HG03196 (cell line): ENCODE results near the gene PLA2G4F.

Source experiments
- ATAC-seq: cut with Tn5 transposase; IDR thresholded peaks from one replicate; pipeline ENCODE4 v1.9.1; 2021; ENCODE audit not compliant: unreplicated experiment

The PLA2G4F gene

GRCh38 chr15:42156243-42156922, at the start of gene PLA2G4F:
Gene PLA2G4F (minus strand): TSS chr15:42156636. CDS start chr15:42156549, 87 bp downstream.
- no peak for ATAC-seq

GRCh38 chr15:42203891-42204290, 47.5 kb upstream of the PLA2G4F start:
- ATAC-seq: no peak

GRCh38 chr15:42202653-42203052, 46.2 kb upstream of the PLA2G4F start:
- ATAC-seq: no peak

- ATAC-seq: no peak
Observed at GRCh38 chr15:42201801-42202200, 45.4 kb upstream of the PLA2G4F start.

- no peak for ATAC-seq
Observed at GRCh38 chr15:42199126-42199525, 42.7 kb upstream of the PLA2G4F start.

- no peak for ATAC-seq
Observed at GRCh38 chr15:42198516-42198915, 42.1 kb upstream of the PLA2G4F start.

- no peak for ATAC-seq
Observed at GRCh38 chr15:42194513-42194912, 38.1 kb upstream of the PLA2G4F start.

GRCh38 chr15:42193383-42193782, 36.9 kb upstream of the PLA2G4F start:
- ATAC-seq: no peak

GRCh38 chr15:42191610-42192346, 35.3 kb upstream of the PLA2G4F start:
- ATAC-seq: no peak

GRCh38 chr15:42190370-42190769, 33.9 kb upstream of the PLA2G4F start:
- ATAC-seq: no peak

GRCh38 chr15:42185801-42186200, 29.4 kb upstream of the PLA2G4F start:
- ATAC-seq: no peak

GRCh38 chr15:42184736-42185135, 28.3 kb upstream of the PLA2G4F start:
- ATAC-seq: no peak

- ATAC-seq: no peak
Observed at GRCh38 chr15:42184296-42184695, 27.9 kb upstream of the PLA2G4F start.

- ATAC-seq: no peak
Observed at GRCh38 chr15:42182961-42183360, 26.5 kb upstream of the PLA2G4F start.

GRCh38 chr15:42182328-42182886, 26.0 kb upstream of the PLA2G4F start:
- ATAC-seq: no peak

- no peak for ATAC-seq
Observed at GRCh38 chr15:42178056-42178455, 21.6 kb upstream of the PLA2G4F start.

GRCh38 chr15:42175671-42176070, 19.2 kb upstream of the PLA2G4F start:
- ATAC-seq: no peak

GRCh38 chr15:42172475-42172874, 16.0 kb upstream of the PLA2G4F start:
- no peak for ATAC-seq

GRCh38 chr15:42171795-42172194, 15.4 kb upstream of the PLA2G4F start:
- no peak for ATAC-seq

- ATAC-seq: no peak
Observed at GRCh38 chr15:42171122-42171521, 14.7 kb upstream of the PLA2G4F start.

- ATAC-seq: no peak
Observed at GRCh38 chr15:42166225-42166940, 9.9 kb upstream of the PLA2G4F start.

- ATAC-seq: no peak
Observed at GRCh38 chr15:42165106-42165505, 8.7 kb upstream of the PLA2G4F start.
